ENCODE data around the gene LAPTM5.
A peak's percentile ranks its signal among the peaks of the same experiment; 100 is the strongest.
"Not testable (repeated sequence)": the region's sequence is repeated elsewhere in the genome, so short reads cannot be mapped to it uniquely, and the experiment has no call there.

LAPTM5 gene

DNA sequence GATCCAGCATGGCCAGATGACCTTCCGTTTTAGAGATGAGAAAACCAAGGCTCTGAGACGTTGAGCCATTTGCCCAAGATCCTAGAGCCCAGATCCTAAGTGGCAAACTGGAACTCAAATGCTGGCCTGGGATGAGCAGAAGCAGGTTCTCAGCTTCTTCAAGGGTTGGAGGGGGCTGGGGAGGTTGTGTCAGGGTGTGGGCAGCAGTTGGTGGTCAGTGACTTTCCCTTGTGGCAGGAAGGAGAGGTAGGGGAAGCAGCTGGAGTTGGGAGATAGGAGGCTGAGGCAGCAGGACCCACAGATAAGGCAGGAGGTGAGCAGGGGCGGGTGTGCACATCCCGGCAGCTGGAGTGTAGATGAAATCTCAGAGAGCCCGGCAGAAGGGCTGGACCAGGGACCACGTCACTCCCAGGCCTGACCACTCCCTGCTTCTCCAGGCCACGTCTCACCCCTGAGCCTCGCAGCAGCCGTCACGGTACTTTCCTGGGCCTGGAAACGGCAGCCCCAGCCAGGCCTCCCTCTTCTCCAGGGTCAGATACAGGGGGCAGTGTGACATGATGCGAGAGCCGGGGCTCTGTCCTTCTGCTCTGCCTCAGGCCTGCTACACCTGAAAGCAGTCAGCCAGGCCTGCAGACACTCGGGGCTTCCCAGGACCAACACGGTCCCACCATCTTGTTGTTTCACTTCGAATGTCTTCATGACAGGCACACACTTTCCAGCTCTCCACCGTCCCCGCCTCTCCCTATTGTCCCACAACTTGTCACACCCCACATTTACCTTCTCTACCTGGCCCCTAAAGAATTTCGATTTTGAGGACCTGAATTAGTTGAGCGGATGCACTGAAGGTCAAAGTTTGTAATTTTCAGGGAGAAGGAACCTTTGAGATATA, 11.5 kb upstream of the LAPTM5 start:
- no peak for DNase-seq

DNA sequence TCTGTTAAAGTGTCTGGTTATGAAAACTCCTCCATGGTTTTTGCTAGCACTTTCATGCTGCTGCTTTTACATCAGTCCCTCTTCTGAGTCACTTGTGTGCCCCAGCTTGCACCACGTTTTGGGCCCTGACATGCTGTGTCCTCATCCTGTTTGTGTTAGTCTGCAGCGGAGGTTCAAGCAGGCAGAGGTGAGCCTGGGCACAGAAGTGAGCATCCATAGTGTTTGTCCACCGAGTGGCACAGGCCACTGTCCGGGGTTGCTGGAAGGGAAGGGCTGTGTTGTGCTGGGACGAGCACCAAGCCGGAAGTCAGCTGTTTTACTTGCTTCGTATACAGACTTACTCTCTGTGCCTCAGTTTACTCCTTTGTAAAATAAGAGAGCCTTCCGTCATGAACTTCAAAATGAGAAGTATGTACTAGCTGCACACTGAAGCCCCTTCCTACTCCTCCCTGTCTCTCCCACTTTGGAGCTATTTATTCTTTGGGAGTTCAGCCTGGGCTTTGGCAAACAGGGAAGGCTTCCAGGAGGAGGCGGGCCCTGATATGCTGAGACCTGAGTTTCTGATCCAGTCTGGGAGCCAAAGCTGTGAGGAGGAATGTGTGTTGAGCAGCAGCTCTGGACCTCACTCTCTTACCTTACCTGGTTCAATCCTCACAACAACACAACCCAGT, 10.7 kb upstream of the LAPTM5 start:
- DNase-seq, result no peak

DNA sequence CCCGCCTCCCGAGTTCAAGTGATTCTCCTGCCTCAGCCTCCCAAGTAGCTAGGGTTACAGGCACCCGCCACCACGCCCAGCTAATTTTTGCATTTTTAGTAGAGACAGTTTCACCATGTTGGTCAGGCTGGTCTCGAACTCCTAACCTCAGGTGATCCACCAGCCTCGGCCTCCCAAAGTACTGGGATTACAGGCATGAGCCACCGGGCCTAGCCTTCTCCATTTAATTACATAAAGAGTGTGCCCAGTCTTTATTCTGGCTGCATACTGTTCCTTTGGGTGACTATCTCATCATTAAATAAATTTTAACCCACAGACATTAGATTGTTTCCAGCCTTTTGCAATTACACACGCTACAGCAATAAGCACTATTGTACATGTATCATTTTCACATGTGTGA, 9.4 kb upstream of the LAPTM5 start:
- DNase-seq, result not testable (repeated sequence)

DNA sequence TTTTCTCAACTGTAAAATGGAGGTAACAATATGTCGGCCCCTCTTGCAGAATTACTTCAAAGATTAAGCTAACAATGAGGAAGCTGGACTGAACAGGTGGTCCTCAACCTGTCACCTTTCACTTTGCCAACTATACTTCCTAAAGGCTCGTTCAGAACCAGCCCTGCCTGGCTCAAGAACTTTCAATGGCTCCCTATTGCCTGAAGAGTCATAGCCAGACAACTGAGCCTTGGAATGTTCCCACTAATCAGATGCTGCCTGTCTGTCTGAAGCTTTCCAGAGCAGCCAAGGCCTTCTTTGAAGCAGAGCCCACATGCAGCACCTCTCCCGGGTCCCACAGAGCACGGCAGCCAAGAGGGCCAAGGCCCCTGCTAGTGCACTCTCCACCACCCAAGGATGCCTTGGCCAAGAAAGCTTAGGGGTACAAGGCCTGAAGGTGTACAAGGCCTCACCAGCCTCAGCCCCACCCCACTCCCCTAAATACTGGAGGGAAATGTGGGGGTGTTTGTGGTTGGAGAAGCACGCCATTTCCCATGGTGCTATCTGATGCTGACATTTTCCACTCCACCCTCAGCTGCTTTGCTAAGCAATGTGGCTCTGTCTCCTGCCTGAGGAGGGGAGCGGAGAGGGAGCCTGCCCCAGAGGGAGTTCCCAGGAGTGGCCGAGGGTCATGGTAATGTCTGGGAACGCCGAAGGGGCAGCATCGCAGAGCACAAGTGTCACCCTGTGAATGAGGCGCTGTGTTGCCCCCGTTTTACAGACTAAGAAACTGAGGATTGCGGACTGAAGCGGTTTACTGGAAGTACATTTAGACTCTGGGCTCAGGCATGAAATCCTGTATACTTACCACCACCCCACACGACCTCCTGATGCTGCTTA, 8.2 kb upstream of the LAPTM5 start:
- DNase-seq, result no peak

DNA sequence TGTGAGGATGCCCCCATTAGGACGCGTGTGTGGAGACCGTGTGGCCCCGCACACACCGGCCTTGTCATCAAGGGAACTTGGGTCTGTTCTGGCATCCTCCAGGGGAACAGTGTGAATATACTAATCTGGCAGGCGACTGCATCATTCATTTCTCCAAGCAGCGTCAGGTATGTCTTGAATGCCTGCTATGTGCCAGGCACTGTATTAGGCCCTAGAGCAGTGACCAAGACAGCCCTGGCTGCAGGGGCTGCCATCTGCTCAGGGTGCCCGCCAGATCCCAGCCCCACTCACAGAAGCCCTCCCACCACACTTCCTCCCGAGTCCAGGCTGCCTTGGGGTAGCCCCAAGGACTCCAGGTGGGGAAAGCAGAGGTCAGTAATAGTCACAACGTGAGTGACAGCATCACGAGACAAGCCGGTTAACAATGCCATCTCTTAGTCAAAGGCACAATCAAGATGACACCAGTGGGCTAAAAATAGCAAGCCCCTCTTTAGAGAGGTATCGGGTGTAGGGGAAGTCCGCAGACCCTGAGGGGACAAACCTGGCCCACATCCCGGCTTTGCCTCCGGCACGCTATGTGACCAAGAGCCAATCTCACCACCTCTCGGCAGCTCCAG, 7.5 kb upstream of the LAPTM5 start:
- DNase-seq, result no peak

DNA sequence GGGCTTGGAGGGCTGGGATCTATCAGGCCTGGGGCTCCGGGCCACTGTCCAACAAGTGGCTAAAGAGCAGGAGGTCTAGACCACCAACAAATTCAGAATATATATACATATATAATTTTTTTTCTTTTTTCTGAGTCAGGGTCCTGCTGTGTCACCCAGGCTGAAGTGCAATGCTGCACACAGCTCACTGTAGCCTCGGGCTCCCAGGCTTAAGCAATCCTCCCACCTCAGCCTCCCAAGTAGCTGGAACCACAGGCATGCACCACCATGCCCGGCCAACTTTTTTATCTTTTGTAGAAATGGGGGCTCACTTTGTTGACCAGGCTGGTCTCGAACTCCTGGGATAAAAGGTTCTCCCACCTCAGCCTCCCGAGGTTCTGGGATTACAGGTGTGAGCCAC, 6.8 kb upstream of the LAPTM5 start:
- no peak for DNase-seq

DNA sequence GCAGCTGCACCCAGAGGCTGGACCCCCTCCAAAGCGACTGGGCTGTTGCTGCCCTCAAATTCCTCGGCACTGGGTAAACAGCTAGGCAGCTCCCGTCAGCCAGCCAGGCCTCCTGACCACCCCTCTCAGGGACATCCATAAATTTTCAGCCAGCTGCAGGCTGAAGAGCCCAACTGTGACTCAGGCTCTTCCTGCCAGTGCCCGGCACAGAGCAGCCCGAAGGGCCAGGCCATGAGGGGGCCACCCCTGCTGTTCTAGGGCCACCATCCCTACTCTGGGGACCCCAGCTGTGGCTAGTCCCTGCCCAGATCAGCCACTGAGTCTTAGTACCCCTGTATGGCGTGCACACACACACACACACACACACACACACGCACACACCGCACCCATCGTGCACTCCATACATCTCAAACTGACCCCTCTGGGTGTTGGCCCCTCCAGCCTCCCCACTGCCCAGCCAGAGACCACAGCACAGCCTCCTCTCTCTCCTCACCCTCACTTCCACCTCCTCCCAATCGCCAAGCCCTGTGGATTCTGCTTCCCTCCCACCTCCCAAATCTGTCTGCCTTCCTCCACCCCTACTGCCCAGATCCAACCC, 6.2 kb upstream of the LAPTM5 start:
- no peak for DNase-seq

DNA sequence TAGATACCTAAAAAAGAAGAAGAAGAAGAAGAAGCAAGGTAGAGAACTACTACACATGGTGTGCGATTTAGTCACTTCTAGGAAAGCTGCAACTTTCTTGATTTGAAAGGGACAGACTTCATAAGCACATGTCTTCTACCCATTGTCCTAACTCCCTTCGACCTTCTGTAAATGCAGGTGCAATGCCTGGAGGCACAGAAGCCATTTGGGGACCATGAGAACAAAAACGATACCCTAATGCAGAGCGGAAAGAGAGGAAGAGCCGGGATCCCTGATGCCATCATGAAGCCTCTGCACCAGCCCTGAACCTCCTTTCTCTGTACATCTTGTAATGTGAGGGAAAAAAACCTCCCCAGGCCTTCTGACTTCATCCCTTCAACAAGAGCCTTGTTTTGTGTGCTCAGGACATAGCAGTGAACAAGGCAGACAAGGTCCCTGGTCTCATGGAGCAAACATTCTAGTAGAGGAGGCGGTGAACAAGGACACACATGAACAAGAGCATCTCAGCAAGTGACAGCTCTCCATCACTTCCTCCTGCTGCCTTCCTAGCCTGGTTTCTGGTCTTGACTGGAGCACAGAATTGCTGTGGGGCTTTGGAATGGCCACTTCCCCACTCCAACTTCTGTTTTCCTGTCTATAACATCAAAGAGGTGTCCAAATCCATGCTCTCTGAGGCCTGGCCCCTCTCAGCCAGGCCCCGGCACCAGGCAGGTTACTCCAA, 5.5 kb upstream of the LAPTM5 start:
- no peak for DNase-seq

DNA sequence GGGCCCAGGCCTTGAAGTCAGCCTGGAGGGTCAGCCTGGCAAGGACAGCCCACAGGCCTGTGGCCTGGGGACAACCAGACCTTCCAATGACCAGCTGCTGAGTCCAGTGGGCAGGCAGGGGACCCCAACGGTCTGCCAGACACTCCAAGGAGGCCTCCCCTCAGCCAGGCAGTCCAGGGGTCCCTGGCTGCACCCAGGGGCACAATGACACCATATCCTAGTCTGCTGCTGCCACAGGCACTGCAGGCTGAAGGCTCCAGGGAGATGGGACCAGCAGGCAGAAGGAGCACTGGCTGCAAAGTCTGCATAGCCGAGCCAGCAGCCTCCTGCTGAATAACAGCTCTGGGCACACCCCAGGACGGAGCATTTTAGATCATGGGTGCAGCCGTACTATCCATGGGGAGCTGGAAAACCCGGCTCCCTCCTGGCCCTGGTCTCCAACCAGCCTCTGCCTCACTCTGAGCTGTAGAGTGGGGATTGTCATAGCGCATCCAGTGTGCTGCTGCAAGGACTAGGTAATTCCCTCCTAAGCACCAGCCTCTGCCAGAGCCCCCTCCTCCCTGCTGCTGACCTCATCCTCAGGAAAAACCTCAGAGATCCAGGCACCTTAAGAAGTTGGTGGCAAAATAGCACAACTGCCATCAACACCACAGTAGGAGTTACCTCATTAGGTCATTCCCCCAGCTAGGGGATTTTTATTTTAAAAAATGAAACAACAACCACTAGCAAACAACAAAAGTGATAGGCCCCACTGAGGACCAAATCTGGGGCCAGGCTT, 4.8 kb upstream of the LAPTM5 start:
- DNase-seq, result no peak

DNA sequence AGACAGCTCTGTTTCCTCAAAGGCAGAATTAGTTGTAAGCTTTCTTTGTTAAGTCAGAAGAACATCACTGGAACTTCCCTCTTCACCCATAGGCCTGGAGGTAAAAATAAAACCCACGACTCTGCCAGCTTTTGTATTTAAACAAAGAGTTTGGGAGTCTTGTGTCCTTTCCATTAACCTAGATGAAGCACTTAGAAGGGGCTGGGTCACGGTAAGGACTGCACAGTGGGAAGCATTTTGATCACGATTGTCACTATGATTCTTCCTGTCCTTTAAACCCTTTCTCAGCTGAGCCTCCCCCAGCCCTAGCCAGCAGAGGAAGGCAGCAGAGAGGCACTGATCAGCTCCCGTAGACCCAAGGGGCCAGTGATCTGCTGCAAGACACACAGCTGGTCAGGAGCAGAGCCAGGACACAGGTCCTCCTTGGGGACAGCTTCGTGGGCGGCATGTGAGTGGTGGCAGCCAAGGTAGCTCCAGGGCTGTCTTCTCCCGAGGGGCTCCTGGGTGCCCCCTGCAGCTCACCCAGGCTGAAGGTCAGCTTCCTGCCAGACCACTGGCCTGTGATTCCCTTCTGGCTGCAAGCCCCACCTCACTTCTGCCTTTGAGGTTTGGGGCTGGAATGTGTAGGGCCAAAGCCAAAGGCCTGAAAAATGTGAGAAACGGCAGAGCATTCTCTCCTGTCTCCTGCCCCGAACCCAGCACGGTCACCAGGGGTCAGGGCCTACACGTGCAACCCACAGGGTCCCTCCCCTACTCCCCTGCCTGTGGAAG, 4.0 kb upstream of the LAPTM5 start:
- DNase-seq, result no peak

DNA sequence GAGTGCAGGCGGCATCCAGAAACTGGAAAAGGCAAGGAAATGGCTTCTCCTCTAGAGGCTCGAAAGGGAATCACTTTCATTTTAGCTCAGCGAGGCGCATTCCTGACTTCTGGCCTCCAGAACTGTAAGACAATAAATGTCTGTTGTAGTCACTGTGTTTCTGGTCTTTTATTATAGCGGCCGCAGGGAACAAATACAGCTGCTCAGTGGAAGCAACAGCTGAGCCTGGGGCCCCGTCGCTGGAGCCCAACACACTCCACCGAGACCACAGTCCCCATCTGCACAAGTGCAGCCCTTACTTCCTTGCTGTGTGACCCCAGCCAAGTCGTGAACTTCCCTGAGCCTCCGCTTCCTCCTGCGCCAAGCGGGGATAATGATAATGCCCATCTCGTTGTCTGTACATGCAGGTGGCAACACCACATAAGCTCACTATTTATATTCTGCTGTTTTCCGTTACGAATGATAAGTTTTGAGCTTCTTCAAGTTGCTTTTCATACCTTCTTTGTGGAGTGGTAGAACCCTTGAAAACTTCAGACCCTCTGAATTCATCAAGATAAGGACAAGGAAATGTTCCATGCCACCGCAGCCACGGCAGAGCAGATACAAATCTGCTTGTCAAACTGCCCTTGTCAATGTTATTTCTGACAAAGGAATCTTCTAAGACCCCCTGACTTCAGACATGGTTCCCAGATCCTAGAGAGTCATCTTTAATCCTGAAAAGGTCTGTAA, 3.2 kb upstream of the LAPTM5 start:
- no peak for DNase-seq

DNA sequence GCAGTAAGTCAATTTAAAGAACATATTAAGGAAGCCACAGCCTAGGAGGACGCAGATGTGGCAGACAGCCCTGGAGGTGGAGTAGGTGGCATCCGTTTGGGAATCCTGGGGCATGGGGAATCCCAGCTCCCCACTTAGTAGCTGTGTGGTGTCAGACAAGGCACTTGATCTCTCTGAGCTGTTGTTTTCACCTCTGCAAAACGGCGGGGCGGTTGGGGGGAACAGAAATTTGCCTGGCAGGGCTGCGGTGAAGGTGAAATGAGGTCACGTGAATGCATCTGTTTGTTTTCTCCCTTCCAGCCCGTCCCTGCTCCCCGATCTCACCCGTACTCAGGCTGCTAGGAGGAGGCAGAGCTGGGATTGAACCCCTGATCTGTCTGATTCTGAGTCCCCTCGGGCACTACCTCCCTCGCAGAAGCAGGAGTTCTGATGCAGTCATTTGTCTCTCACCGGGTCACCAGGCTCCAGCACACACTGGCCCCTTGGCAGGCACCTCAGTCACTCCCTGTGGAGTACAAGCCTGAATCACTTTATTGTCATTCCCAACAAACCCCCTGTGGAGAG, 2.2 kb upstream of the LAPTM5 start:
- peak; percentile 64 for DNase-seq

DNA sequence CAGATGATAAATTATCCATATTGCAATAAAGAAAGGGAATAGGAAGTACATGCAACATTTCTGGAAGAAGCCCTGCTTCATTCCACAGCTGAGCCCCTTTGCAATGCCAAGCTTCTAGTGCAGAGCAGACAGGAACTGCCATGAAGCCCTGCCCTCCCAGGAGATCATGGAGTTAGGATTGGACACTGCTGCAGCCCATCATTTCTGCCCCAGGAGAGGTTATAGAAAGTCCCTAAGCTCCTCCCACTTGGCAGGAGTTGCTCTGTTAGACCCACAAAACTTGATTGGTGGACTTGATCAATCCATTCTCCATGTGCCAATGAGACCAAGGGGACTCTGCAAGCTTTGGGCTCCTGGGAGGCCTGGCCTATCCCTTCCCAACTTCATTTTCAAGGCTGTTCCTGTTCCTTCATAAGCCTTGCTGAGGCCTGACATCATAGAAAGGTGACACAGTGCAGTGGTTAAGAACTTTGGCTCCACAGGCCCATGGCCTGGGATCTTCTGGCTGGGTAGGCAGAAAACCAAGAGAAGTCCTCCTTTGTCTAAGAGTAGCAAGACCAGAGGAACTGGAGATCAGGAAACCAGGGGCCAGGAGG, 1.3 kb upstream of the LAPTM5 start:
- no peak for DNase-seq

DNA sequence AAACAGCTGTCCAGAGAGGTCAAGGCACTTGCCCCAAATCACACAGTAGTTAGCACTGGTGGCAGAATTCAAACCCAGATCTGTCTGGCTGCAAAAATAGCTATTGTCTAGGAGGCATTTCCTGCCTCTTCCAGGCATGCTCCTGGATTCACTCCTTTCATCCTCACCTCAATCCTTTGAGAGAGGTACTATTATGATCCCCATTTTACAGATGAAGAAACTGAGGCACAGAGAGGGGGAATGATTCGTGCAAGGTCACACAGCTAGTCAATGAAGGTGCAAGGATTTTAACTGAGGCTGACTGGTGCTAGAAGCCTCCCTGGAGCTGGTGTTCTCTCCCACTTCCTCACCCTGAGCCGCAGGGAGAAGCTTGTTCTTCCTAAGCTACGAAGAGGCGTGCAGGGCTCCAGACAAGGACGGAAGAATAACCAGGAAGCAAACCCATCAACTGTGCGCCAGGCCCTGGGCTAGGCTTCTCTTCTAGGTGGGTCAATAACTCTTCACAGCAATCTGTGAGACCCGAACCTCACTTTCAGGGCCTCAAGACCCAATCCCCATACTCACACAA, 631 bp upstream of the LAPTM5 start:
- no peak for DNase-seq

DNA sequence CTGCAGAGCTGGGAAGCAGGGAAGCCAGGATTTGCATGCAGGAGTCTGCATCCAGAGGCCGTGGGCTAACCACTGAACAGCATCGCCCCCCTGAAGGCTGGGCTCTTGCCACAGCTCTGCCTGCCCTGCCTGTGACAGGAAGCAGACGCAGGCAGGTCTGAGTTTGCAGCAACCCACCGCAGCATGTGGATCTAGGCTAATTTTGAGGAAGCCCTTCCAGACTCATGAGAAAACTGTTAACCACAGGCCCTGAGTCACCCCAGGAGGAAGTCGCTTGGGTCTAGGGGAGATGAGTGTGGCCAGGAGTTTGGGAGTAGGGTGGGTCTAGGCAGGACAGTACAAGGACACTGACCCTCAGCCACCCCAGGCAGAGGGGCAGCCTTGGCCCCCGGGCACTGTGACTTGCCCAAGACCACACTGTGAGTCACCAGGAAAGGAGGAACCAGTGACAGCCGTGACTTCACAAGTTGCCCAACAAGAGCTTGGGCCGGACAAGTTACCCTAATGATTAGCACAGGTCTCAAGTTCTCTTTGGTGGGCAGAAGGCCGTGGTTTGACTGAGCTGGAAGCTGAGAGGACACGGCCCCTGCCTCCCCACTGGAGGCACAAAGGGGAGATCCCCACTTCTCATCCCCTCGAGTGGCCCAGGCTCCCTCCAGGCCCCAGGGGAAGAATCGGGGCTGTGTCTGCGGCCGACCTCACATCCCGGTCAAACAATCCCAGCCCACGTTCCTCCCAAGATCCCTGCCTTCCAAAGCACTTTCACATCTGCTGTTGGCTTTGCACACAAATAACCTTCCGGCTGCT, 826 bp downstream of the LAPTM5 start:
- peak; percentile 70 for DNase-seq

DNA sequence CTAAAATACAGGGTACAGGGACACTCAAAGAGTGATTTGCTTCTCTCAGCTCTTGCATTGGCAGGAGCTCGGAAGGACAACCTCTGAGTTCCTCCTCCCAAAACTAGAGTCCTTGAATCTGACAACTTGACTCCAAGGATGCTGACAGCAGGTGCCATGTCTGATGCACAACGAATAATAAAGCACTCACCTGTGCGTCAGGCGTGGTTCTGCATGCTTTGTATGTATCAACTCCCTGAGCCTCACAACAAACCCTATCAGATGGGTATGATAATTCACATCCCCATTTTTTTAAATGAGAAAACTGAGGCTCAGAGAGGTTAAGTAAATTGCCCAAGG, 1.4 kb downstream of the LAPTM5 start:
- DNase-seq, result no peak

DNA sequence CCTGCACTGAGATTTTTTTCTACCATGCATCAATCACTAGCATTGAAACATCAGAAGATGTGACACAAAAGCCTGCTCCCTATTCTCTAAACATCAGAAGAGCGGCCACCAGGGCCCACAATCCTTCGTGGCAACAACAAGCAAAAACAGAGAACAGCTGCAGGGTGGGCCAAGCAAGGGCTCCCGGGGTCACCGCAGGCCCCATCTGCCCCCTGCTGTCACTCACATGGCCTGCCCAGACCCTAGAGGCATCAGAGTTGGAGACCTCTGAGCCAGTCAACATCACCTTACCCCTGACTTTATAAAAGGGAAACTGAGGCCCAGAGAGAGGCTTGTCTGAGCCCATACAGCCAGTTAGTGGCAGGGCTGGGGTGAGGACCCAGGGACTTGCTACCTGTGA, 1.8 kb downstream of the LAPTM5 start:
- DNase-seq, result no peak

DNA sequence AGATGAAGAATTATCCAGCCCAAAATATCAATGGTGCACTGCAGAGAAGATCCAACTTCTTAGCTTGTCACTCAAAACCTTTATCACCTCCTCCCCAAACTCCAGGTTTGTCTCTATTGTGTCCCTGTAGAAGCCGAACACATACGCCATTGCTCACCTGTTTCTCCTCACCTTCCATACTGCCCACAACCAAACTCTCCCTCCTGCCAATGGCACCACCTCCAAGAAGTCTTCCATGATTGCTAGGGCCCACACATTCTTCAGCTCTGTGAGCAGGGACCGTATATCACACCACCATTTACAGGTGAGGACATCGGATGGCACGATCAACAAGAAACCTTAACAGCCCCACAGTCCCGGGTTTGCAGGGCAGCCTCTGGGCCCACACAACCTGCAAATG, 2.2 kb downstream of the LAPTM5 start:
- DNase-seq, result no peak

Measured in activated effector memory CD4-positive, alpha-beta T cell treated with Interleukin-2 at 50 U/mL for 16 hours (primary cell).